Astrocyte of the hippocampus (primary cell): Measurements from ENCODE around the gene TRAF3.

Source experiments
- DNase-seq: peaks from one replicate; pipeline ENCODE4 v3.0.0; 2011; ENCODE audit warnings: low read depth, low spot score

TRAF3 gene

GRCh38 chr14:102776761-102777710, at the start of gene TRAF3:
TRAF3 (plus strand) TSS chr14:102777449; CDS start chr14:102870202, 92,753 bp downstream.
- DNase-seq = peak; percentile 92

- DNase-seq = no peak
Measured at GRCh38 chr14:102728501-102728900, 48.7 kb upstream of the TRAF3 start.

- DNase-seq = no peak
Measured at GRCh38 chr14:102729268-102729667, 48.0 kb upstream of the TRAF3 start.

- DNase-seq = no peak
Measured at GRCh38 chr14:102729825-102730224, 47.4 kb upstream of the TRAF3 start.

- DNase-seq = no peak
Measured at GRCh38 chr14:102731101-102731870, 46.0 kb upstream of the TRAF3 start.

GRCh38 chr14:102731871-102732800, 45.1 kb upstream of the TRAF3 start:
- no peak for DNase-seq

GRCh38 chr14:102732924-102733323, 44.3 kb upstream of the TRAF3 start:
- DNase-seq = no peak

GRCh38 chr14:102733326-102733725, 43.9 kb upstream of the TRAF3 start:
- DNase-seq = no peak

GRCh38 chr14:102734436-102734835, 42.8 kb upstream of the TRAF3 start:
- no peak for DNase-seq

GRCh38 chr14:102736956-102737355, 40.3 kb upstream of the TRAF3 start:
- DNase-seq = no peak

- DNase-seq = no peak
Measured at GRCh38 chr14:102737402-102738372, 39.6 kb upstream of the TRAF3 start.

- DNase-seq = no peak
Measured at GRCh38 chr14:102738373-102739189, 38.7 kb upstream of the TRAF3 start.

- no peak for DNase-seq
Measured at GRCh38 chr14:102739190-102739469, 38.1 kb upstream of the TRAF3 start.

GRCh38 chr14:102746634-102747438, 30.4 kb upstream of the TRAF3 start:
- DNase-seq = no peak

- no peak for DNase-seq
Measured at GRCh38 chr14:102748806-102749205, 28.4 kb upstream of the TRAF3 start.

- DNase-seq = peak; percentile 17
Measured at GRCh38 chr14:102749393-102750305, 27.6 kb upstream of the TRAF3 start.

- no peak for DNase-seq
Measured at GRCh38 chr14:102750376-102750775, 26.9 kb upstream of the TRAF3 start.

GRCh38 chr14:102751088-102751487, 26.2 kb upstream of the TRAF3 start:
- DNase-seq = no peak
